GM21529 (cell line): Measurements from ENCODE around the gene MALRD1.
"Not testable (repeated sequence)": the region's sequence is repeated elsewhere in the genome, so short reads cannot be mapped to it uniquely, and the experiment has no call there.

Source experiments
- ATAC-seq: cut with Tn5 transposase; IDR thresholded peaks from one replicate; pipeline ENCODE4 v1.9.1; 2021; ENCODE audit not compliant: unreplicated experiment

The MALRD1 gene

GRCh38 chr10:19480353-19480752 is 431.8 kb downstream of the MALRD1 start:
- no peak for ATAC-seq

- no peak for ATAC-seq
Observed at GRCh38 chr10:19483421-19483820, 434.8 kb downstream of the MALRD1 start.

- ATAC-seq: no peak
Observed at GRCh38 chr10:19488592-19489280, 440.1 kb downstream of the MALRD1 start.

- no peak for ATAC-seq
Observed at GRCh38 chr10:19491166-19491565, 442.6 kb downstream of the MALRD1 start.

GRCh38 chr10:19493917-19494316 is 445.3 kb downstream of the MALRD1 start:
- ATAC-seq: no peak

- ATAC-seq: no peak
Observed at GRCh38 chr10:19497026-19497425, 448.4 kb downstream of the MALRD1 start.

- no peak for ATAC-seq
Observed at GRCh38 chr10:19498393-19499290, 450.0 kb downstream of the MALRD1 start.

- ATAC-seq: no peak
Observed at GRCh38 chr10:19499291-19499770, 450.7 kb downstream of the MALRD1 start.

GRCh38 chr10:19500959-19501358 is 452.4 kb downstream of the MALRD1 start:
- no peak for ATAC-seq

GRCh38 chr10:19505320-19506312 is 457.0 kb downstream of the MALRD1 start:
- ATAC-seq: no peak

- not testable (repeated sequence) for ATAC-seq
Observed at GRCh38 chr10:19510005-19510732, 461.6 kb downstream of the MALRD1 start.

- no peak for ATAC-seq
Observed at GRCh38 chr10:19518109-19518508, 469.5 kb downstream of the MALRD1 start.

GRCh38 chr10:19518632-19519031 is 470.0 kb downstream of the MALRD1 start:
- no peak for ATAC-seq

GRCh38 chr10:19531324-19531723 is 482.7 kb downstream of the MALRD1 start:
- no peak for ATAC-seq

GRCh38 chr10:19532411-19532810 is 483.8 kb downstream of the MALRD1 start:
- no peak for ATAC-seq

- no peak for ATAC-seq
Observed at GRCh38 chr10:19541299-19541698, 492.7 kb downstream of the MALRD1 start.

GRCh38 chr10:19546224-19546623 is 497.6 kb downstream of the MALRD1 start:
- no peak for ATAC-seq

- no peak for ATAC-seq
Observed at GRCh38 chr10:19549503-19549902, 500.9 kb downstream of the MALRD1 start.

GRCh38 chr10:19556666-19557065 is 508.1 kb downstream of the MALRD1 start:
- no peak for ATAC-seq

GRCh38 chr10:19561181-19561580 is 512.6 kb downstream of the MALRD1 start:
- ATAC-seq: no peak
